ENCODE results near the gene SP3.

SP3 gene

DNA sequence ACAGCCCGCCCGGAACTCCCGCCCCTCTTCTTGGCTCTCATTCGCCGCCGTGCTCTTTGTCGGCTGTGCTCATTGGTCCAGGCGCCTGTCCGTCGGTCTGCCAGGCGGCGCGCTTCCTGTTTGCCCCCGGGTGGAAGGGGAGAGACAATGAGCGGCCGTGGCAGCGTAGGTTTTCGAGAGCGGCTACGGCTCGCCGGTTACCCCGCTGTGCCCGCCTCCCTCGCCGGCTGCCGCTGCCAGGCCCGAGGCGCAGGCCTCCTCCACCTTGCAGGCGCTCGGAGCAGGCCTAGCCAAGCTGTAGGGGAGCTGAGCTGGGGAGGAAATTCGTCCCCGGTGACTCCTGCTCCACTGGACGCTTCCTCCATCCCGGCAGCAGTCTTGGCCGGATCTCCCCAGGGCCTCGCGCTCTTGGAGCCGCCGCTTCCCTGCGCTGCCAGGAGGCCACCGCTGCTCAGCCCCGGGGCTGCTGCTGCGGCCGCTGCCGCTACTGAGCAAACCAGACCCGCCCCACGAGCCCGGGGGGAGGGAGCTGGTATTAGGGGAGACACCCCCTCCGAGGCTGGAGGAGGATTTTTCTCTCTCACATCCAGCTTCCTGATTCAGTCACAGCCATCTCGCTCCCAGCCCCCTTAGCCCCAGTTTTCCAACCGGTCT, at the start of gene SP3:
Gene SP3 (minus strand): TSS at position 2 of the 654 bp plus-strand sequence. CDS start 202 bp downstream, outside the sequence.
- peak; percentile 95 for DNase-seq

DNA sequence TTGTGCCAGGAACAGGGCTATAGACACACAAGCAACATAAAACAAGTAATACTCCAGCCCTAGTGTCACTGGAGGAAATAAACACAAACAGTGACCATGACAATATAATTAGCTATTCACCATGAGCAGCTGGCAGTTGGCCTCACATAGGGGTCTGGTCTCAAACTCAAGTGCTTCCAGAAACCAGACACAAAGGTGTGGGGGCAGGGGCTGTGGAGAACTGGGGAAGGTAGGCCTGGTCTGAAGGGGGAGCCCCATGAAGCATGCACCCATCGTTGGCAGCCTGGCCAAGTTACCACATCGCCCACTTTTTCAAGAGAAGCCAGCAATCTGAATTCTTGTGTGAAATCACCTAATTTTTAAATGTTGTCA, 49.5 kb upstream of the SP3 start:
- DNase-seq: no peak

GRCh38 chr2:174014011-174014698, 49.0 kb upstream of the SP3 start:
- no peak for DNase-seq

- DNase-seq: no peak
Measured at GRCh38 chr2:174013315-174013751, 48.2 kb upstream of the SP3 start.

- DNase-seq: peak; percentile 53
Measured at GRCh38 chr2:174012347-174013314, 47.5 kb upstream of the SP3 start.

- no peak for DNase-seq
Measured at GRCh38 chr2:174011796-174012195, 46.6 kb upstream of the SP3 start.

- DNase-seq: no peak
Measured at GRCh38 chr2:174011173-174011572, 46.0 kb upstream of the SP3 start.

DNA sequence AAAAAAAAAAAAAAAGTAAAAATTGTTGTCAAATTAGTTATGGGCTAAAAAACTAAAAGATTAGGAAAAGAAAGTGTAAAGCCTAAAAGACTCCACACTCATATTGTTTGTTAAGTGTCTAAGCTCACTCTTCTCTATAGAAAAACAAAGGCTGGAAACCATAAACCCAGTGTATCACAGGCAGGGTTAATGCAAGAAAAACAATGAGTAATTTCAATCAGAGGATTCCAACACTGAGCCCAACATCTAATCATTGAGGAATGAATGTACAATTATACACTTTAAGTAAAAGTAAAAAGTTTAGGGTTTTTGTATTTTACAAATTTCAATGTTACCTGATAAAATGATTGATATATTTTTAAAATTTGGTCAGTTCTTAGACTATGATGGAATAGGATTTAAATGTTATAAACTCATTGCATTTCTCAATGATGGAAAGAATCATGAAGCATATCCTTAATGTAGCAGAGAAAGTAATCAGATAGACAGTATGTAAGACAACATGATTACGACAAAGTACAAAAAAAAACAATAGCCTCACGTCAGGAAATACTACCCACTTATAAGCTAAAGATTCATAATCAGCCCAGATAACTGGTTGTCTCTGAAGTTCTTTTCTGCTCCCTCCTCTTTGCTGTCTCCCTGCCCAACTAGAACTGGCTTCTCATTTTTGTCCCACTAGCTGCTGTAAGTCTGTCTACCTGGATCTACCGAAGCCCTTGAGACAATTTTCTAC, 44.5 kb upstream of the SP3 start:
- DNase-seq: no peak

GRCh38 chr2:174008720-174009119, 43.5 kb upstream of the SP3 start:
- no peak for DNase-seq

DNA sequence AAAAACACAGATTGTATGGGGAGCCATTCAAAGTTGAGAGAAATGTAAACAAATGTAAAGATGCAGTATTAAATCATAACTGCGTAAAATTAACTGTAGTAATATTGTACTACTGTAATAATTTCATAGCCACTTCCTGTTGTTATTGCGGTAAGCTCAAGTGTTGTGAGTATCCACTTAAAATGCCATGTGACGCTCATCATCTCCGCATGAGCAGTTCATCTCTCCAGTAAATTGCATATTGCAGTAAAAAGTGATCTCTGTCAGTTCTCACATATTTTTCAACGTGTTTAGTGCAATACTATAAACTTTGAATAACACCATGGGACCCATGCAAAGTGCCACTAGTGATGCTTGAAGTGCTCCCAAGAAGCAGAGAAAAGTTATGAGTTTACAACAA, 41.8 kb upstream of the SP3 start:
- DNase-seq: no peak

DNA sequence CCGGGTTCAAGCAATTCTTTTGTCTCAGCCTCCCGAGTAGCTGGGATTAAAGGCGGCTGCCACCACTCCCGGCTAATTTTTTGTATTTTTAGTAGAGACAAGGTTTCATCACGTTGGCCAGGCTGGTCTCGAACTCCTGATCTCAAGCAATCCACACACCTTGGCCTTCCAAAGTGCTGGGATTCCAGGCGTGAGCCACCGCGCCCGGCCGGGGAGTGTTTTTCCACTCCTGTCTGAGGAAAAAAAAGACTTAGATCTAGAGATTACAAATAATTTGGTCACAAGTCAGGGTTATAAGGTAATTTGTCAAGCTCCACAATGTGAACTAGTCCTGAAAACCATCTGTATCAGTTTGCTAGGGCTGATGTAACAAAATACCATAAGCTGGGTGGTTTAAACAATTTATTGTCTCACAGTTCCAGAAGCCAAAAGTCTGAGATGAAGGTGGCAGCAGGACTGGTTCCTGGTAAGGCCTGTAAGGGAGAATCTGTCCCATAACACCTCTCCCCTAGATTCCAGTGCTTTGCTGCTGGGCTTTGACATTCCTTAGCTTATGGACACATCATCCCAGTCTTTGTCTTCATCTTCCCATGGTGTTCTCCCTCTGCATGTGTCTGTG, 40.7 kb upstream of the SP3 start:
- no peak for DNase-seq

DNA sequence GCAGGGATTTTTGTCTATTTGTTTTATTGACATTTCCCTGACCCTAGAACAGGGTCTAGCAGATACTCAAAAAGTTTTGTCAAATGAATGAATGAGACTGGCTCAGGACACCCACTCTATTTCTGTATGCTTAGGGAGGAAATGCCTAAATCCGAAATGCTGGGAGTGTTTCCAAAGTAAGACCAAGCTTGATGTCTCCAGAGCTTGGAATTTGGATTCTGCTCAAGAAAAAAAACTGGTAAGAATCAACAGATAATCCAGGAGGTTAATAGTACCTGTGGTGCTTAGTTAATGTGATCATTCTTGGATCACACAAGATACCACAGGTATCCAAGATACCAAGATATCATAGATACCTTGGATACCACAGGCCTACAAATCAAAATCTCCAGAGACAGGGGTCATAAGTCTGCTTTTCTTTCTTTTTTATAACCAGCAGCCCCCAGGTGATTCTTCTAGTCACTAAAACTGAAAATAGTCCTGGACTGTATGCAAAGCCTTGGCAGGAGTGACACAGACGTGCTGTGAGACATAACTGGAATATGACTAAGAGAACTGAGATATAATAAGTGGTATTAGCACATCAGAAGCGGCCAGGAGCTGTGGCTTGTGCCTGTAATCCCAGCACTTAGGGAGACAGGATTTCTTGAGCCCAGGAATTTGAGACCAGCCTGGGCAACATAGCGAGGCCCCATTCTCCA, 39.9 kb upstream of the SP3 start:
- no peak for DNase-seq

GRCh38 chr2:174003720-174004695, 38.8 kb upstream of the SP3 start:
- DNase-seq: peak; percentile 35

DNA sequence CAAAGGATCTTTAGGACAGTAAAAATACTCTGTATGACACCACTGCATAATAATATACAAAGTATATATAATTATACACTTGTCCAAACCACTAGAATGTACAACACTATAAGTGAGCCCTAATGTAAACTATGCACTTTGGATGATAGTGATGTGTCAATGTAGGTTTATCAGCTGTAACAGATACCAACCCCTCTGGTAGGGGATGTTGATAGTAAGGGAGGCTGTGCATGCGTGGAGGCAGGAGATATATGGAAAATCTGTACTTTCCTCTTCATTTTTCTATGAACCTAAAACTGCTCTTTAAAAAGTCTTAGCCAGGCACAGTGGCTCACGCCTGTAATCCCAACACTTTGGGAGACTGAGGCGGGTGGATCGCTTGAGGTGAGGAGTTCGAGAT, 37.5 kb upstream of the SP3 start:
- DNase-seq: no peak

GRCh38 chr2:174001107-174001506, 35.9 kb upstream of the SP3 start:
- DNase-seq: no peak

- no peak for DNase-seq
Measured at GRCh38 chr2:173999724-174000123, 34.6 kb upstream of the SP3 start.

- DNase-seq: no peak
Measured at GRCh38 chr2:173999272-173999671, 34.1 kb upstream of the SP3 start.

- no peak for DNase-seq
Measured at GRCh38 chr2:173998386-173998785, 33.2 kb upstream of the SP3 start.

DNA sequence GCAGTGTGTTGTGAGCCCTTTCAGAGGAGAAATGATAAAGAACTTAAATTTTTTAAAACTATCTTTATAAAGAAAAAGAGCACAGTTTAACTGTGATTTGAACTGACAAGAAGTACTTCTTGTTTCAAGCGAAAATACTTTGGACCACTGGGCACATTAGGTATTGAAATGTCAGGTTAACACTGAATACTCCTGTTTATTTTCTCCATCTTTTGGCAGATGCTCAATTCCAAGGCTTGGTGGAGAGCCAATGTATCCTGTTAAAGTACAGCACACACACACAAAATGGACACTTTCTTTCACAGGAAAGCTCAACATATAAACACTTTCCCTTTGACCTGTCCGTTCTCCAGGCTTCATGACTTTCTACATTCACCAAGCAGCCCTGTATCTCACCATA, 32.6 kb upstream of the SP3 start:
- DNase-seq: no peak

- DNase-seq: no peak
Measured at GRCh38 chr2:173997269-173997668, 32.1 kb upstream of the SP3 start.
